Brain pericyte (primary cell): ENCODE measurements around the gene ZNF738.
"Not testable (repeated sequence)": the region's sequence is repeated elsewhere in the genome, so short reads cannot be mapped to it uniquely, and the experiment has no call there.

Experiments
- DNase-seq: peaks from one replicate; pipeline ENCODE4 v3.0.0-alpha.2; 2012; ENCODE audit warnings: low read depth, low spot score

ZNF738 gene

GRCh38 chr19:21358768-21359451 is at the start of gene ZNF738:
Gene ZNF738, plus strand, starts transcription at chr19:21359000. Its CDS starts 141 bp downstream, at chr19:21359141.
- DNase-seq, result peak; percentile 85

- DNase-seq, result not testable (repeated sequence)
These were observed 46.0 kb upstream of the ZNF738 start for GRCh38 chr19:21312807-21313206.

GRCh38 chr19:21314676-21315075 is 44.1 kb upstream of the ZNF738 start:
- no peak for DNase-seq

GRCh38 chr19:21317821-21318220 is 41.0 kb upstream of the ZNF738 start:
- no peak for DNase-seq

GRCh38 chr19:21321134-21321533 is 37.7 kb upstream of the ZNF738 start:
- DNase-seq, result no peak

DNA sequence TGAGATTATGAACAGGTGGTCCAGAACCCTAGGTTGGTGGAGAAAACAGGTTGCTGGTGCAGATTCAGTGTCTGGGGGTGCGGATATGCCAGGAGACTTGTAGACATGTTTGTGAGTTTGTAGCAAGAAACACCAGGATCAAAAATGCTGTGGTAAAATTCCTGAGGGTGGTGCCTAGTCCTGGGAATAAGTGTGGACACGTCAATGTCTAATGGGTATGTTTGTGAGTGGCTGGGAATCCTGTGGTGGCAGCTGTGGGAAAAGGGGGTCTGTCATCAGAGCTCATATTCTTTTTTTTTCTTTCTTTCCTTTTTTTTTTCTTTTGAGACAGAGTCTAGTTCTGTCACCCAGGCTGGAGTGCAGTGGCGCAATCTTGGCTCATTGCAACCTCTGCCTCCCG is 36.8 kb upstream of the ZNF738 start:
- DNase-seq, result no peak

GRCh38 chr19:21322528-21322927 is 36.3 kb upstream of the ZNF738 start:
- no peak for DNase-seq

GRCh38 chr19:21323000-21323399 is 35.8 kb upstream of the ZNF738 start:
- no peak for DNase-seq

- no peak for DNase-seq
These were observed 32.6 kb upstream of the ZNF738 start for GRCh38 chr19:21326169-21326568.

- no peak for DNase-seq
These were observed 30.4 kb upstream of the ZNF738 start for GRCh38 chr19:21328406-21328805.

DNA sequence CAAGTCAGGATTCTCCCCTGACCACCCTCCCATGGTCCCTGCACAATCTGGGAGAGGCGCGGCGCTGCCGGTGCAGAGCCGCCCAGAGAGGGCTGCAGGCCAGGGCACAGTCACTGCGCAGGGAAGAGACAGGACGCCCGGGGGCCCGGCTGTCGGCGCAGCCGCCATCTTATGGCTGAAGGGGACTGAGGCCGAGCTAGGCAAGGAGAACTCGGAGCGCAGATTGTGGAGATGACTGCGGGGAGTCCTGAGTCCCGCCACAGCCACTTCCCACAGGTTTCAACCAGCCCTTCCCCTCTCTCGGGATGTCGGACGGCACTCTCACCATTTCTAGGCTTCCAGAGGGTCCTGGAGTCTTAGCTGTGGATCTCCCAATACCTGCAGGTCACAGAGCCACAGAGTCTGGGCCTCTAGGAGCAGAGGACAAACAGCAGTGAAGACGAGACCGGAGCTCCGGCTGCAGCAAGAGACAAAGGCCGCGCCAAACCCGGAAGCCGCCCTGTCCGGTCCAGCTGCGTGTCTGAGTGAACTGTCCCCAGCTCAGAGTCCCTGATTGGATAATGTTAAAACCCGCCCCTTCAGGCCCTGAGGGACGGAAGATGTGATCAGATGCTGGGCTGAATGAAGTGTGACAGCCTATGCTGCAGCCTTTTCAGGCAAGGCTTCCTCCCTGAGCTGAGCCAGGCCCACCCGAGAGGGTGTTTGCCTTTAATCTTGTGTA is 29.8 kb upstream of the ZNF738 start, which contains the start of gene ZNF708:
ZNF708 (minus strand) TSS at position 526 of the 721 bp plus-strand sequence; CDS start at position 328, 198 bp downstream.
- peak; percentile 53 for DNase-seq

DNA sequence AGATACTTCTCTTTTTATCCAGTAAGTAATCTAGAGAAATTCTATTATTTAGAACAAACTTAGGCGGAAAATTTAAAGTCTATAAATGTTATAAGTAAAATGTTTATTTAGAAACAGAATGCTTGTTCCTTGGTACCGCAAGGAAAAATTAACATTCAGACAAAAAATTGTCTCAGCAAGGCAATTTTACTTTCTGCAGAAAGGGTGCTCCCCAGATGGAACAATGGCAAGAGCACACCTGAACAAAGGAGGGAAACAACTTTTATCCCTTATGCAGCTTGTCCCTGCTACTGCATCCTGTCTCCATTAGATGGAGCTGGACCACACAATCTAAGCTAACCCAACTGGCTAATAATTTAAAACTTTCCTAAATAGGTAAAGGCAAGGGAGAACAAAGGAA is 23.1 kb upstream of the ZNF738 start:
- no peak for DNase-seq

DNA sequence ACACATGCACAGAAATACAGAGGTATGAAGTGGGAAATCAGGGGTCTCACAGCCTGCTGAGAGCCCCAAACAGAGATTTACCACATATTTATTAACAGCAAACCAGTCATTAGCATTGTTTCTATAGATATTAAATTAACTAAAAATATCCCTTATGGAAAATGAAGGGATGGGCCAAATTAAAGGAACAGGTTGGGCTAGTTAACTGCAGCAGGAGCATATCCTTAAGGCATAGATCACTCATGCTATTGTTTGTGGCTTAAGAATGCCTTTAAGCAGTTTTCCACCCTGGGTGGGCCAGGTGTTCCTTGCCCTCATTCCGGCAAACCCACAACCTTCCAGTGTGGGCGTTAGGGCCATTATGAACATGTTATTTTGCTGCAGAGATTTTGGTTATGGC is 14.0 kb upstream of the ZNF738 start:
- DNase-seq, result not testable (repeated sequence)

DNA sequence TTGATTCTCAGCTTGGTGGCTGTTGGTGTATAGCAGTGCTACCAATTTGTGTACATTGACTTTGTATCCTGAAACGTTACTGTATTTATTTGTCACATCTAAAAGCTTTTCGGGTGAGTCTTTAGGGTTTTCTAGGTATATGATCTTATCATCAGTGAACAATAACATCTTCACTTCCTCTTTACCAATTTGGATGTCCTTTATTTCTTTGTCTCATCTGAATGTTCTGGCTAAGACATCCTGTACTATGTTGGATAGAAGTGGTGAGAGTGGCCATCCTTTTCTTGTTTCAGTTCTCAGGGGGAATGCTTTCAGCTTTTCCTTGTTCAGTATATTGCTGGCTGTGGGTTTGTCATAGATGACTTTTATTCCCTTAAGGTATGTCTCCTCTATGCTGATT is 6.0 kb upstream of the ZNF738 start:
- DNase-seq, result no peak

GRCh38 chr19:21362291-21362690 is 3.5 kb downstream of the ZNF738 start:
- DNase-seq, result no peak

GRCh38 chr19:21383980-21384582 is 25.3 kb downstream of the ZNF738 start:
- no peak for DNase-seq

GRCh38 chr19:21396121-21396520 is 37.3 kb downstream of the ZNF738 start:
- DNase-seq, result no peak

GRCh38 chr19:21396893-21397572 is 38.2 kb downstream of the ZNF738 start, which contains the start of gene ZNF493:
Gene ZNF493, plus strand, starts transcription at chr19:21397133. Its CDS starts 105 bp downstream, at chr19:21397238.
- peak; percentile 83 for DNase-seq

DNA sequence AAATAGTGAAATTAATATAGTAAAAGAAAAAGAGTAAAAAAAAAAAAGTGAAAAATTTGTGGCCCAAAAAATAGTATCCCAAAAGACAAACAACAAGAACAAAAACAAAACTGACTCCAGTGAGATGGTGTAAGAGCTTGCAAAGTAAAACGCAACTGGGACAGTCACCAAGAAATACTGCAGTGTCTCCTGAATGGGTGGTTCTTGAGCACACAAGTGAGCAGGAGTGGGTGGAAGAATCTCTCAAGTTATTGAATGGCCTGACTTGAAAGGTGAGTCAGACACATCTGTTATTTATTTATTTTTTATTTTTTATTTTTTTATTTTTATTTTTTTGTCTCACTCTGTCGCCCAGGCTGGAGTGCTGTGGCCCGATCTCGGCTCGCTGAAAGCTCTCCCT is 40.1 kb downstream of the ZNF738 start:
- DNase-seq, result no peak

GRCh38 chr19:21402303-21402985 is 43.6 kb downstream of the ZNF738 start:
- DNase-seq, result no peak

- DNase-seq, result no peak
These were observed 51.4 kb downstream of the ZNF738 start for GRCh38 chr19:21410166-21410565.
